ENCODE results near the gene CST7. TPM values are rescaled to one million over a fixed set of nuclear protein-coding genes. Genes with fewer than 3 reads are reported as not detected.

The CST7 gene
- total RNA-seq, 1 donor from 2014 or later = not detected

- no peak for DNase-seq (ENCODE audit: low read depth)
- H3K27me3 ChIP-seq (ENCODE audit: control insufficient read depth, insufficient read depth, low read length) = no peaks in the 10 kb centered on the region
- no peak overlapping the region for H3K4me3 ChIP-seq (ENCODE audit: low read depth, low read length)
- TF ChIP-seq CTCF (IDR thresholded peaks at IDR 0.05; ENCODE audit: insufficient read depth, low read length, poor library complexity, severe bottlenecking) = no peak
- no peaks in the 10 kb centered on the region for H3K36me3 ChIP-seq (ENCODE audit: control insufficient read depth, insufficient read depth, low read length)
Observed at GRCh38 chr20:25005661-25006060, 56.6 kb downstream of the CST7 start.

- DNase-seq (ENCODE audit: low read depth) = no peak
- TF ChIP-seq CTCF (IDR thresholded peaks at IDR 0.05; ENCODE audit: insufficient read depth, low read length, poor library complexity, severe bottlenecking) = no peak
- Histone ChIP-seq H3K36me3 (ENCODE audit: control insufficient read depth, insufficient read depth, low read length) (no peaks in the 10 kb centered on the region), H3K4me3 (ENCODE audit: low read depth, low read length) (no peak overlapping the region), H3K27me3 (ENCODE audit: control insufficient read depth, insufficient read depth, low read length) (no peaks in the 10 kb centered on the region)
Observed at GRCh38 chr20:25006431-25007167, 57.5 kb downstream of the CST7 start.

DNA sequence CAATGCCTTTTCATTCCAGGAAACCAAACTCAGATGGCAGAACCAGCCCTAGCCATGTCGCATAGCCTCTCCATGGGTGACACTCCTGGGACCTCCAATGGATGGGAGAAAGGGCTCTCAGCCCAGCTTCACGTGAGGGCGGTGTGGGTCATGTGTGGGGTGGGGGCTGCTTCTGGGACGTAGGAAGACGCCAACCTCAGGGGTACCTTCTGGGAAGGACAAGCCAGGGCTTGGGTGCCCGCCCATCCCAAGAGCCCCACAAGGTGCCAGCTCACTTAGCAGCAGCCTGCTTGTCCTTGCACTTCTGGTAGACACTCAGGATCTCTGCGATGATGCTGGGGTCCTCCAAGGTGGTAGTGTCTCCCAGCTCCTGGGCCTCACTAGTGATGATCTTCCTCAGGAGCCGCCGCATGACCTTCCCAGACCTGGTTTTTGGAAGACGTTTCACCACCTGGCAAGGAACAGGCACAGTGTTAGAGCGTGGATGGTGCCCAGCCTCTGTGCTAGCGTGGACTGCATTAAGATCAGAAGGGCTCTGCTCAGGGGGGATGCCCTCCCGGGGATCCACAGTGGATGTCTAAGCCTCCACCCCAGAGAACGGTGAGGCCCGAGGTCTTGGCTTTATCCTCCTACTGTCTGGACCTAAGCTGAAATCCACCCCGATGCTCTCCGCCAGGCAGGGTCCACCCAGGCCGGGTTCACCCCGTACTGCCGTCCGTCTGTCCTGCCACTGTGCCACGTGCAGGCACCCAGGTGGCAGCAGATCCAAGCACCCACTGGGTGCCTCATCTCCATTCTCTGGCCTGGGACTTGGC lies 58.6 kb downstream of the CST7 start:
- DNase-seq (ENCODE audit: low read depth) = no peak
- H3K27me3 ChIP-seq (ENCODE audit: control insufficient read depth, insufficient read depth, low read length) = no peaks in the 10 kb centered on the region

DNA sequence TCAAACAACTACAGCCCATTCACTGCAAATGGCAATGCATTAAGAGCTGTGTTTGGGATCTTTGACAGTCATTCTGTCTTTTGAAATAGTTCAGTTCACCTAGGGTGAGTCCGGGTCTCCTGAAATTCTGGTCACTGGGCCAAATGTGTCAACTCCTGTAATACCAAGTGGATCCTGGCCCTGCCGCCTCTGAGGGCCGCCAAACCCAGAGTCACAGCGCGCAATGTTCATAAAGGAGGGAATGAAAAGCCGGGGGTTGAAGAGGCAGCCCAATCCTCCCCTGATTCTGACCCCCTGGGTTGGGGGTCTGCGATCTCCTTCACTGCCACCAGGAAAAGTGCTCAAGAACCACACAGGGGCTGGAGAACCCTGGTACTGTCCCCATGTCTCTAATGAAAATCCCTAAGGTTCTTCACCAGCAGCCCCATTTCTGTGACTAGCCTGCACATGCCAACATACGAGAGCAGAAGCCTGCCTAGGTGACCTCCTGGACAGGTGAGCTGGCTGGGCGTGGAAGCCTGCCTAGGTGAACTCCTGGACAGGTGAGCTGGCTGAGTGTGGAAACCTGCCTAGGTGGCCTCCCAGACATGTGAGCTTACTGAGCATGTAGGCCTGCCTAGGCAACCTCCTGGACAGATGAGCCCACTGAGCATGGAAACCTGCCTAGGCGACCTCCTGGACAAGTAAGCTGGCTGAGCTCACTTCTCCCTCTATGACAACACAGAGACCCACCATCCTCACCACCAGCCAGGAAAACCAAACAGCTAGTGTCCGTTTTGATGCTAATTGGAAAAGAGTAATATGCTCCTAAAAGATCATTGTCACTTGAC lies 59.5 kb downstream of the CST7 start:
- Histone ChIP-seq H3K27me3 (ENCODE audit: control insufficient read depth, insufficient read depth, low read length) (no peaks in the 10 kb centered on the region), H3K4me3 (ENCODE audit: low read depth, low read length) (no peak overlapping the region), H3K36me3 (ENCODE audit: control insufficient read depth, insufficient read depth, low read length) (no peaks in the 10 kb centered on the region)
- no peak for DNase-seq (ENCODE audit: low read depth)
- TF ChIP-seq CTCF (IDR thresholded peaks at IDR 0.05; ENCODE audit: insufficient read depth, low read length, poor library complexity, severe bottlenecking) = no peak

More for the DNA sequence above, 58.6 kb downstream of the CST7 start:
- no peak for TF ChIP-seq CTCF (IDR thresholded peaks at IDR 0.05; ENCODE audit: insufficient read depth, low read length, poor library complexity, severe bottlenecking)
- no peaks in the 10 kb centered on the region for H3K36me3 ChIP-seq (ENCODE audit: control insufficient read depth, insufficient read depth, low read length)
- H3K4me3 ChIP-seq (ENCODE audit: low read depth, low read length) = no peak overlapping the region

Other genes with a start within 250 kb of the CST7 start
- gene APMAP, start 43.5 kb downstream of the CST7 start, total RNA-seq = 92.9 and 98.8 TPM in 2 replicates
- gene ACSS1, start 108.9 kb downstream of the CST7 start, total RNA-seq = 7.1 and 7.3 TPM in 2 replicates
- gene VSX1, start 132.9 kb downstream of the CST7 start, total RNA-seq = not detected in 2 replicates
- gene ENTPD6, start 246.4 kb downstream of the CST7 start, total RNA-seq = 79.5 and 80.1 TPM in 2 replicates

Data from kidney epithelial cell (primary cell).